A673 (cell line): ENCODE data around the gene CARMIL1. TPM values are rescaled to one million over a fixed set of nuclear protein-coding genes. Genes with fewer than 3 reads are reported as not detected.

ENCODE experiments used
- BruUV-seq: library from RNA; stranded (reverse); fragments of 400-500 nt; replicated peaks from 2 replicates; lab custom pipeline; 2021; lab: Mats Ljungman, UMichigan
- CTCF ChIA-PET: fragments of 300-600 bp; sonication (Branson Sonifier 250); formaldehyde crosslinking; loops from one replicate; lab custom pipeline; 2022; ENCODE audit warnings: antibody characterized with exemption; lab: Charles Lee
- POLR2A ChIA-PET: fragments of 300-600 bp; sonication (Branson Sonifier 250); formaldehyde crosslinking; loops from one replicate; lab custom pipeline; 2022; ENCODE audit warnings: antibody characterized with exemption; ENCODE audit not compliant: low non-redundant PET; lab: Charles Lee
- DNase-seq: peaks from one replicate; pipeline ENCODE4 v3.0.0-alpha.2; 2015; ENCODE audit warnings: low spot score
- H3K27ac ChIP-seq: fragments of 200-600 bp; sonication (generic); 2 replicates; pipeline ENCODE4 v1.5.1; 2016; ENCODE audit warnings: mixed run types, low read depth, mild to moderate bottlenecking, mixed read lengths, antibody characterized with exemption, low read length; ENCODE audit not compliant: poor library complexity, severe bottlenecking
- H3K27me3 ChIP-seq: fragments of 200-600 bp; sonication (generic); replicated peaks from 2 replicates; pipeline ENCODE4 v1.6.1; 2017; ENCODE audit warnings: mixed run types, low read depth, mild to moderate bottlenecking, mixed read lengths, antibody characterized with exemption, low read length; ENCODE audit not compliant: insufficient read depth, poor library complexity
- H3K36me3 ChIP-seq: fragments of 200-600 bp; sonication (generic); 2 replicates; pipeline ENCODE4 v1.6.1; 2016; ENCODE audit warnings: mixed run types, mild to moderate bottlenecking, mixed read lengths, antibody characterized with exemption, low read length; ENCODE audit not compliant: insufficient read depth, poor library complexity, severe bottlenecking
- H3K4me1 ChIP-seq: fragments of 200-600 bp; sonication (generic); 2 replicates; pipeline ENCODE4 v1.6.1; 2017; ENCODE audit warnings: mixed run types, mild to moderate bottlenecking, mixed read lengths, antibody characterized with exemption, low read length; ENCODE audit not compliant: insufficient read depth, poor library complexity, severe bottlenecking
- H3K4me3 ChIP-seq: fragments of 200-600 bp; sonication (generic); 2 replicates; pipeline ENCODE4 v1.5.1; 2016; ENCODE audit warnings: low read depth, mixed run types, mild to moderate bottlenecking, mixed read lengths, low read length; ENCODE audit not compliant: poor library complexity, severe bottlenecking
- H3K9me3 ChIP-seq: fragments of 200-600 bp; sonication (generic); 2 replicates; pipeline ENCODE4 v1.6.1; 2016; ENCODE audit warnings: mixed run types, low read depth, mild to moderate bottlenecking, mixed read lengths, antibody characterized with exemption, low read length; ENCODE audit not compliant: poor library complexity, severe bottlenecking
- CTCF ChIP-seq: fragments of 300-800, 200-600 bp; sonication (generic); conservative IDR thresholded peaks from 2 replicates; pipeline ENCODE4 v1.5.1; 2017; ENCODE audit warnings: low read depth, mild to moderate bottlenecking, antibody characterized with exemption, low read length, moderate library complexity, mixed read lengths
- EZH2 ChIP-seq: fragments of 200-600 bp; sonication (generic); IDR thresholded peaks from 2 replicates; pipeline ENCODE4 v1.6.1; 2017; ENCODE audit warnings: borderline replicate concordance, low read depth, mild to moderate bottlenecking, mixed read lengths, antibody characterized with exemption, low read length; ENCODE audit not compliant: poor library complexity, severe bottlenecking
- intact Hi-C: fragments of 100-400 bp; cut with micrococcal nuclease; formaldehyde crosslinking; loops from one replicate; pipeline ENCODE4 v1.10.0; 2022; ENCODE audit not compliant: unreplicated experiment
- total RNA-seq: library from RNA; stranded (reverse); gene quantifications from 2 replicates; pipeline ENCODE4 v1.2.3, GENCODE V29; 2021

The CARMIL1 gene
- total RNA-seq, 1 experiment from 2014 or later, result 7.2 TPM

DNA sequence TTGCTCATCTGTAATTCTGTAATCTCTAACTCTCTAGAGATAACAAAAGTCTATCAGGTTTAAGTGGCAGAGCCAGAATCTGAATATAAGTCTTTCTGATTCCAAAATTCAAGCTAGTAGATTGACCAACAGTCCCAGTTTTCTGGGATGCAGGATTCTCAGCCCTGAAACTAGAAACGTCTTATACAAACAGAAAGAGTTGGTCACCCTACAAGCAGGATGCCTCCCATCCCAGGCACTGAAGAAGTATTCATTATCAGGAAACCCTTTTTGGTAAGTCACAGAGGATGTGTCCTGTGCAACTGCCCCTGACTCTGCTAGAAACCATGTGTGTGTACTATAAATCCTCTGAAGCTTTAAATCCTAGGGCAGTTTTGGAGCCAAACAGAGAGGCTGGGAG, 135.0 kb downstream of the CARMIL1 start:
- no peaks in the 10 kb centered on the region for H3K27me3 ChIP-seq
- ChIA-PET CTCF (no interaction called here), POLR2A (no interaction called here)
- no TSS peak for BruUV-seq
- intact Hi-C loops, result no loop called here
- no peak overlapping the region for H3K27ac ChIP-seq
- TF ChIP-seq EZH2 (no peak), CTCF (no peak)
- DNase-seq, result no peak
- H3K4me3 ChIP-seq, result no peak overlapping the region
- peaks cover 3% of the 10 kb centered on the region for H3K4me1 ChIP-seq
- H3K9me3 ChIP-seq, result no peaks in the 10 kb centered on the region
- no peaks in the 10 kb centered on the region for H3K36me3 ChIP-seq

GRCh38 chr6:25414755-25415154, 135.6 kb downstream of the CARMIL1 start:
- Histone ChIP-seq H3K4me3 (no peak overlapping the region), H3K4me1 (peaks cover 3% of the 10 kb centered on the region), H3K27ac (no peak overlapping the region), H3K9me3 (no peaks in the 10 kb centered on the region), H3K27me3 (no peaks in the 10 kb centered on the region), H3K36me3 (no peaks in the 10 kb centered on the region)
- DNase-seq, result no peak
- TF ChIP-seq EZH2 (no peak), CTCF (no peak)
- intact Hi-C loops, result no loop called here
- BruUV-seq, result no TSS peak
- ChIA-PET CTCF (no interaction called here), POLR2A (no interaction called here)

GRCh38 chr6:25415274-25415673, 136.1 kb downstream of the CARMIL1 start:
- BruUV-seq, result no TSS peak
- CTCF ChIA-PET, result no interaction called here
- intact Hi-C loops, result no loop called here

More at GRCh38 chr6:25415274-25415673, 136.1 kb downstream of the CARMIL1 start:
- H3K27me3 ChIP-seq, result no peaks in the 10 kb centered on the region
- no peak overlapping the region for H3K4me3 ChIP-seq
- TF ChIP-seq CTCF (no peak), EZH2 (no peak)
- DNase-seq, result no peak
- H3K4me1 ChIP-seq, result peaks cover 3% of the 10 kb centered on the region
- POLR2A ChIA-PET, result no interaction called here
- H3K36me3 ChIP-seq, result no peaks in the 10 kb centered on the region
- no peak overlapping the region for H3K27ac ChIP-seq
- H3K9me3 ChIP-seq, result no peaks in the 10 kb centered on the region
